ENCODE data around the gene C15orf40. TPM values are rescaled to one million over a fixed set of nuclear protein-coding genes. Genes with fewer than 3 reads are reported as not detected.

Gene C15orf40
- total RNA-seq, 1 experiment from 2014 or later: 27.5 TPM

- TF ChIP-seq ZSCAN18 (CRISPR knock-in tag; IDR thresholded peaks at IDR 0.05): no peak
- TF ChIP-seq ZNF671 (CRISPR knock-in tag; IDR thresholded peaks at IDR 0.05): no peak
- no peak for TF ChIP-seq ATF2 (CRISPR knock-in tag; IDR thresholded peaks at IDR 0.05; ENCODE audit: borderline replicate concordance, low read depth)
- TF ChIP-seq ZNF396 (CRISPR knock-in tag; IDR thresholded peaks at IDR 0.05; ENCODE audit: borderline replicate concordance): no peak
These were observed 43.4 kb downstream of the C15orf40 start (continued) for GRCh38 chr15:82968066-82968465.

GRCh38 chr15:82966671-82967071, 44.8 kb downstream of the C15orf40 start:
- no peak overlapping the region for H3K4me3 Mint-ChIP-seq
- CTCF ChIA-PET: no interaction called here
- H3K27ac Mint-ChIP-seq: no peak overlapping the region
- peaks cover 8% of the 10 kb centered on the region; the same call in 1 of the 2 replicates for H3K27me3 Mint-ChIP-seq (ENCODE audit: low read depth)
- DNase-seq (ENCODE audit: low spot score): no peak
- H3K36me3 Mint-ChIP-seq: no peaks in the 10 kb centered on the region
- TF ChIP-seq TCF7 (CRISPR knock-in tag; IDR thresholded peaks at IDR 0.05; ENCODE audit: low read depth): no peak
- POLR2A ChIA-PET: no interaction called here
- peaks cover 10% of the 10 kb centered on the region for H3K4me1 Mint-ChIP-seq
- ATAC-seq: no peak
- no peaks in the 10 kb centered on the region for H3K9me3 Mint-ChIP-seq

GRCh38 chr15:82964890-82965289, 46.5 kb downstream of the C15orf40 start:
- Mint-ChIP-seq H3K4me1 (peaks cover 13% of the 10 kb centered on the region), H3K9me3 (no peaks in the 10 kb centered on the region), H3K4me3 (no peak overlapping the region), H3K27me3 (ENCODE audit: low read depth) (peaks cover 10% of the 10 kb centered on the region), H3K36me3 (no peaks in the 10 kb centered on the region), H3K27ac (no peak overlapping the region)
- DNase-seq (ENCODE audit: low spot score): no peak
- CTCF ChIA-PET: no interaction called here
- POLR2A ChIA-PET: no interaction called here
- no peak for ATAC-seq
- TF ChIP-seq ZNF138 (CRISPR knock-in tag; conservative IDR thresholded peaks at IDR 0.05) (no peak), ESRRA (CRISPR knock-in tag; IDR thresholded peaks at IDR 0.05; ENCODE audit: borderline replicate concordance) (no peak), PRDM15 (CRISPR knock-in tag; IDR thresholded peaks at IDR 0.05) (no peak), E2F1 (CRISPR knock-in tag; IDR thresholded peaks at IDR 0.05) (no peak), FOXP4 (CRISPR knock-in tag; IDR thresholded peaks at IDR 0.05) (no peak), MAX (CRISPR knock-in tag; IDR thresholded peaks at IDR 0.05) (no peak), NFYB (CRISPR knock-in tag; conservative IDR thresholded peaks at IDR 0.05; ENCODE audit: low read depth) (no peak), GTF2I (CRISPR knock-in tag; conservative IDR thresholded peaks at IDR 0.05) (no peak), RORB (CRISPR knock-in tag; IDR thresholded peaks at IDR 0.05) (no peak), ZNF281 (CRISPR knock-in tag; IDR thresholded peaks at IDR 0.05) (no peak), ATF2 (CRISPR knock-in tag; IDR thresholded peaks at IDR 0.05; ENCODE audit: borderline replicate concordance, low read depth) (no peak), FOXP1 (CRISPR knock-in tag; IDR thresholded peaks at IDR 0.05; ENCODE audit: borderline replicate concordance) (no peak)

All from WTC11 (cell line).